ENCODE data around the gene RAD18.

Gene RAD18

DNA sequence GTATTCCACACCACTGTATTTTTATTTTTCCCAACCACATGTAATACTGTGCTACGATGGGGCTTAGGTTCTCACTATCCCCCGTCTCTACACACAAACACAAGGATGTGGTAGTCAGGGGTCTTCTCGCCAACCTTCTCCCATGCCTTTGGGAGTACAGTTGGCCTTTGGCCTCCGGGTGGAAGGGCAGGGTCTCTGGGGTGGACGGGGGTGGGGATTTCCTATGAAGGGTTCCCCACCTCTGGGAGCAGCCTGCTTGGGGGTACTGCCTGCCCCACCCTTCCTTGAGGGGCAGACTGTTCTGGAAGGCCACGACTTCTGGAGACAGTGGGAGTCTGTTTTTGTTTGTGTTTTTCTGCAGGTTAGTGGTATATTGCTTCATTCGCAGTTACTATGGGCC lies 21.3 kb upstream of the RAD18 start:
- no peak for DNase-seq

- DNase-seq, result no peak
Measured at GRCh38 chr3:8984081-8984480, 20.8 kb upstream of the RAD18 start.

DNA sequence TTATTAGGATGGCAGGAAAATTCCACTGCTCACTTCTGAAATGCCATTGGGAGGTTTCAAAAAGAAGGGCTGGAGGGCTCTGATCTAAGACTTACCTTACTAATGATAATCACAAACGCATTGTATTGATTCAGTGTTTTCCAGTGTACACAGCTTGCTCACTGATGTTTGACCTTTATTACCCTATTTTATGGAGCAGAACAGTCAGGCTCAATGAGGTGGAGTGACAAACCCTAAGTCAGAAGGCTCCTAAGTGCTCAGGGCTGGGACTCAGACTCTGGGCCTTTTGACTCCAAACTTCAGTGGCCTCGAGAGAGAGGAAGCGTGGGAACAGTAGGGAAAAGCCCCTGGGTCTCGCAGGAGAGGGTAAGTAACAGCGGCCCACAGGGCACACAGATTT lies 20.3 kb upstream of the RAD18 start:
- no peak for DNase-seq

DNA sequence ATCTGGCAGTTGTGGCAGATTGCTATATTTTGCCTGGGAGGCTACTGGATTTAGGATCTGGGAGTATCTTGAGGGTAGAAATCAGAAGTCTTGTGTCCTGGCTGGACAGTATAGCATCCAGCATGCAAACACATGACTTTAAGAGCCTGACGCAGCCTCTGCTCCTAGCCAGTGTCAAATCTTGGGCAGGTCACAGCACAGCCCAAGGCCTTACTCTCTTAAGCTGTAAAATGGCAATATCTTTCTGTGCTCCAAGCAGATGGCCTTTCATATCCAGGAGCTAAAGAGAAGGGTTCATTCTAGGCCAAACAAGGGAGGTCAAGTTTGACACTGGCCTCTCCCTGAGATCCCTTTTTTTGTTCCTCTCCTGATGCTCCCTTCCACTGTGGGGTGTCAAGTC lies 19.8 kb upstream of the RAD18 start:
- no peak for DNase-seq

DNA sequence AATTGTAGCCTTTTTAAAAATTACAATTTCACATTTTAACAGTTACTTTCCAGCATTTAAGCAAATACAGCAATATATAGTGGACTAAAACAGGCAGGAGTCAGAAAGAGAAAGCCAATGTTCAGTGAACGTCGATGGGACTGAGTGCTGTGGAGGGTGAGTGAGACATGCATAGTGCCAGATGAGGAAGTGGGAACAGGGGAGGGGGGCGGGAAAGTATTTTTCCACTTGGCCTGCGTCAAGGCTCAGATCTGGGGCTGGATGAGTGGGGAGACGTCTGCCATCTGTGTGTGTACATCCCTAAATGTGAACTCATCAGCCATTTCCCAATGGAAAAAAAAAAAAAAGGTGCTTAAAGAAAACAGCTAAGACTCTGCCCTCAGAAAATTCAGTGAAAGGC lies 19.2 kb upstream of the RAD18 start:
- no peak for DNase-seq

- DNase-seq, result no peak
Measured at GRCh38 chr3:8981700-8982099, 18.4 kb upstream of the RAD18 start.

- no peak for DNase-seq
Measured at GRCh38 chr3:8981296-8981695, 18.0 kb upstream of the RAD18 start.

GRCh38 chr3:8980756-8981257 lies 17.5 kb upstream of the RAD18 start:
- no peak for DNase-seq

DNA sequence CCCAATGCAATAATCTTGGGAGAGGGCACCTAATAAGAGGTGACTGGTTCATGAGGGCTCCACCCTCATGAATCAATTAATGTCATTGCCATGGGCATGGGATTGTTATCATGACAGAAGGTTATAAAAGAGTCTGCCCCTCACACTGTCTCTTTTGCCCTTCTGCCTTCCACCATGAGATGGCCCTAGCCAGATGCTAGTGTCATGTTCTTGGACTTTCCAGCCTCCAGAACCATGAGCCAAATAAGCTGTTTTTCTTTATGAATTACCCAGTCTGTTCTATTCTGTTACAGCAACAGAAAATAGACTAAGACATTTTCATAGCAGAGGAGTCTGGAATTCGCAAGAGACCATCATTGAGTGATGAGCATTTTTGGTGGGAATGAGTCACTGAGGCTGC lies 16.0 kb upstream of the RAD18 start:
- no peak for DNase-seq

- DNase-seq, result no peak
Measured at GRCh38 chr3:8978551-8978950, 15.3 kb upstream of the RAD18 start.

- DNase-seq, result no peak
Measured at GRCh38 chr3:8976540-8977182, 13.4 kb upstream of the RAD18 start.

DNA sequence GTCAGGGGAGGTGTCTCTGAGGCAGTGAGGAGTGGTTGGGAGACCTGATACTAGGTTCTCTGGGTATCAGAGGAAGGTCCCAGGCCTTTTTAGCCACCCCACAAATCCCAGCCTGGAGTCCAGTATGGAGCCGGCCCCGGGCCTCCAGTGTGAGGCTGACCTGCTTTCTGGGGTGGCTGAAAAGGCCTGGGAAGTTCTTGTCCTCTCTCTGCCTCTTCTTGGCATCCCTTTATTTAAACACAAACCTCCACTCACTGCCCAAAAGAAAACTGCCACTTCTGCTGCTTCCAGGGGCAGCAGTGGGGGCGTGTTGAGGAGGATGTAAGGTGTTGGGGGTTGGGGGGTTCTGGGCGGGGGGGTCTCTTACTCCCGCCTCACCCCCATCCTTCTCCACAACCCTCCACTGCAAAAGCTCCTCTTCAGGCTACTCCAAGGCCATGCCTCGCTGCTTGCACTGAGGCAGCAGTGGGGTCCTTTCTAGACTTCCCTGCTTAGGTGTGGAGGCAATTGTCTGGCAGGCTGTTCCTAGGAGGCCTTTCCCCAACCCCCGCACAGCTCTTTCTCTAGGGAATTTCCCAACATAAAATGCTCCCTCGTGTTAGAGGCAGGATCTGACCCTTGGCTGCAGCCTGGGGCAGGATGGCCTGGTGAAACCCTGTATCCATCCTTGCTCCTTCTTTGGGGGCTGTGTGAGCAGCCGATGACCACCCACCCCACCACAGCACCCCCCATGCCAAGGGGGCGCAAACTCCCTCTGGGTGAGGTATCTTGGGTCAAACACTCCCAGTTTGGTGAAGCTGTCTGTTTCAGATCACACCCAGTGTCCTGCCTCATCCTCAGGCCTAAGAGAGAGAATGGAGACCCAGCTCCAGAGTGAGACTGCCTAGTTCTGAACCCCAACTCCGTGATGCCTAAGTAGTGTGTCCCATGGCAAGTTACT lies 12.1 kb upstream of the RAD18 start:
- DNase-seq, result no peak

GRCh38 chr3:8974458-8974857 lies 11.2 kb upstream of the RAD18 start:
- DNase-seq, result no peak

- no peak for DNase-seq
Measured at GRCh38 chr3:8972639-8973038, 9.4 kb upstream of the RAD18 start.

DNA sequence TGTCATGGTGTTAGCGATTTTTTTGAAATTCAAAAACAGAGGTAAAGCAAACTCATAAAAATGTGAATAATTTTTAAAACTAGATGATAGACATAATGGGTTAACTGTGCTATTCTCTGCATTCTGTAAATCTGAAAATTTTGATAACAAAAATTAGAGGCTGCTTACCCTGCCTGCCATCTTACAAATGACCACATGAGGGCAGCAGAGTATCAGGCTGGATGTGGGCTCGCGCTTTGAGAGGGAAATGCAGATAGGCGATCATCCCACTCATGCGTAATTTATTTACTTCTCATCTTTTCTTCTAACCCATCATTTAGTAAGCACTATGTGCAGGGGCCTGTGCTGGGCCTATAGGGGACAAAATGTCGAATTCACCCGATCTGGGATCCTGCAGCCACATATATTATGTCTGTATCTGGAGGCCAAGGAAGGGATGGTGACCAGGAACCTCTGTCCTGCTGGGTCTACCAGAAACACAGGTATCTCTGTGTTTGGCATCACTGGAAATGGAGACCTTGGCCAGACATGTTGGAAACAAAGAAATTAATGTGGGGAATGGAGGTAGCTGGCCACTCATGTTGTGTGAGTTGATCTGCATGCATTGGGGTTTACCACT lies 7.8 kb upstream of the RAD18 start:
- DNase-seq, result peak; percentile 74 to 78

DNA sequence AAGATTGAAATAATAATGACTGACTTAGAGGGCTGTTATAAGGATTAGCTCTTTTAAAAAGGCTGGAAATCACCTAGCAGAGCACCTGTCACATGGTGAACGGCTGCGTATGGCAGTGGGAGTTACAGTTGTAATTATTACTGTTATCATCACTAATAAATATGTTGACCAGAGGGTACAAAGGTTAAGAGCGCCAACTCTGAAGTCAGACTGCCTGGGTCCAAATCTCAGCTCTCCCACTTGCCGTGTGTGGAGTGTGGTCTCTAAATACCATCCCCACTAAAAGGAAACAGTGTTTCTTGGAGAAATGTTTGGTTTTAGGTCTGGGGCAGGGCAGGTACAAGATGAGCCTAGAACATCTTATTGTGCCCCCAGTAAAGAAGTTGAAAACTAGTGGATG lies 6.0 kb upstream of the RAD18 start:
- no peak for DNase-seq

GRCh38 chr3:8968375-8968882 lies 5.2 kb upstream of the RAD18 start:
- DNase-seq, result no peak

DNA sequence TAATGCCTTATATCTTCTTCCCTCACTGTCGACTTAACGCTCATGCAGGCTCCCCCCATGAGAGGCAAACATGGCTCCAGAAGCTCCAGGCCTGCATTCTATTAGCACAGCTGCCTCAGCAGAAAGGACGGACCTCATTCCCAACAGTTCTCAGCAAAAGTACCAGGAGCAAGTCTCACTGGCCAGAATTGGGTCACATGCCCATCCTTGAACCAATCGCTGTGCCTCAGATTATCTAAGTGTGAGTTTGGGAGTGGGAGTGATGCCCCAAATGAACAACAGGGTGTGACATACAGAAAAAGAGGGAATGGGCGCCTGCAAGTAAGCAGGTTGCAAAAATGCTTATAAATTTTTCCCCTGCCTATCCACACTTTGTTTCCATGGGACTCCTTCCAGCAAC lies 4.3 kb upstream of the RAD18 start:
- no peak for DNase-seq

GRCh38 chr3:8966820-8967348 lies 3.6 kb upstream of the RAD18 start:
- no peak for DNase-seq

GRCh38 chr3:8966150-8966819 lies 3.0 kb upstream of the RAD18 start:
- DNase-seq, result no peak

DNA sequence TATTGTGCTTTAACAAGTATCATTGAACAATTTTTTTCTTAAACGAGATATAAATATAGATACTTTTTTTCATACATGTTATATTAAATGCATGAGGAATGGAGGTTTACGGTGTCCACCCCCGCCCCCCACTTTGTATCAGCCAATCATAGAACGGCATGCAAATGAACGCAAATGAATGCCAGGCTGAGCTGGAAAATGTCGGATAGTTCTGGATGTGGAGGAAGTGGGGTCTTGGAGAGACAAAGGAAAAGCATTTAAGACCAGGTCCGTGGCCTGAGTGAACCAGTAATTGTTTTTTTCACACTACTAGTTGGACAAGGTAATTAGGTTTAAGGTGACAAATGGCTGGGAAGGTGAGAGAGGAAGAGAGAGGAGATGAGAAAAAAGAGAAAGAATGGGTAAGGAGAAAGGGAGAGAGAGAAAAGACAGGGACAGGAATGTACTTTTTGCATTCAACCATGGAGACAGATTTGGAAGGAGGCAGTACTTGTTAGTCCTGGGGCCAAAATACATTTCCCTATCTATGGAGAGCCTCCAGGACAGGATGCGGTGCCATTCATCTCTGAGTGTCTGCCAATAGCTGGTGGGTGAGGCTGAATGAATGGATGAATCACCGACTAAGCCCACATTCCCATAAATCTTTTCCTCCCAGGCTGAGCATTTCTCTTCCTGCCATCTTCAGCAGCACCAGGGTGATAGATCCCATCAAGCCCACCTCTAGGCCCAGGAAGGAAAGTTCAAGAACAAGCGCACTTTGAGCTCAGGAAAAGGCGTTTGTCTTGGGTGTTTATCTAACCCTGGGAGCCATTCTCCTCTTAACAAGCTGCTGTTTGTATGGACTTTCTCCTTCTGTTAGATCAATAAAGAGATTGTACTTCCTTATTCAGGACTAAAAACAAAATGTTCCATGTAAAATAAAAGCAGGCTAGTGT lies 1.4 kb upstream of the RAD18 start:
- no peak for DNase-seq
